ENCODE data around the gene UNC93A.
"Not testable (repeated sequence)": the region's sequence is repeated elsewhere in the genome, so short reads cannot be mapped to it uniquely, and the experiment has no call there.

Gene UNC93A

GRCh38 chr6:167247814-167248595 is 43.1 kb upstream of the UNC93A start:
- no peak for DNase-seq (ENCODE audit: low read depth)
- TF ChIP-seq CTCF (IDR thresholded peaks at IDR 0.05; ENCODE audit: low read depth, low read length) (no peak), MAX (IDR thresholded peaks at IDR 0.05; ENCODE audit: low read depth, low read length) (no peak), POLR2A (IDR thresholded peaks at IDR 0.05; ENCODE audit: extremely low read depth, insufficient read length) (no peak), MYC (IDR thresholded peaks at IDR 0.05; ENCODE audit: low read depth, low read length) (no peak)
- no peak overlapping the region for H3K4me3 ChIP-seq (ENCODE audit: low read depth, low read length)

- not testable (repeated sequence) for DNase-seq (ENCODE audit: low read depth); H3K4me3 ChIP-seq (ENCODE audit: low read depth, low read length)
Measured at GRCh38 chr6:167248878-167249455, 42.1 kb upstream of the UNC93A start.

GRCh38 chr6:167252271-167252670 is 38.8 kb upstream of the UNC93A start:
- no peak overlapping the region for H3K4me3 ChIP-seq (ENCODE audit: low read depth, low read length)
- no peak for TF ChIP-seq POLR2A (IDR thresholded peaks at IDR 0.05; ENCODE audit: extremely low read depth, insufficient read length)
- TF ChIP-seq MYC (IDR thresholded peaks at IDR 0.05; ENCODE audit: low read depth, low read length) = no peak
- TF ChIP-seq CTCF (IDR thresholded peaks at IDR 0.05; ENCODE audit: low read depth, low read length) = no peak
- no peak for TF ChIP-seq MAX (IDR thresholded peaks at IDR 0.05; ENCODE audit: low read depth, low read length)
- no peak for DNase-seq (ENCODE audit: low read depth)

GRCh38 chr6:167255918-167256553 is 35.1 kb upstream of the UNC93A start:
- no peak for TF ChIP-seq MYC (IDR thresholded peaks at IDR 0.05; ENCODE audit: low read depth, low read length)
- TF ChIP-seq CTCF (IDR thresholded peaks at IDR 0.05; ENCODE audit: low read depth, low read length) = peak; percentile 29
- no peak for TF ChIP-seq POLR2A (IDR thresholded peaks at IDR 0.05; ENCODE audit: extremely low read depth, insufficient read length)
- TF ChIP-seq MAX (IDR thresholded peaks at IDR 0.05; ENCODE audit: low read depth, low read length) = no peak
- no peak overlapping the region for H3K4me3 ChIP-seq (ENCODE audit: low read depth, low read length)
- peak; percentile 16 for DNase-seq (ENCODE audit: low read depth)

- no peak overlapping the region for H3K4me3 ChIP-seq (ENCODE audit: low read depth, low read length)
- TF ChIP-seq CTCF (IDR thresholded peaks at IDR 0.05; ENCODE audit: low read depth, low read length) (no peak), MYC (IDR thresholded peaks at IDR 0.05; ENCODE audit: low read depth, low read length) (no peak), MAX (IDR thresholded peaks at IDR 0.05; ENCODE audit: low read depth, low read length) (no peak), POLR2A (IDR thresholded peaks at IDR 0.05; ENCODE audit: extremely low read depth, insufficient read length) (no peak)
- DNase-seq (ENCODE audit: low read depth) = no peak
Measured at GRCh38 chr6:167258646-167259045, 32.5 kb upstream of the UNC93A start.

GRCh38 chr6:167266057-167266829 is 24.9 kb upstream of the UNC93A start:
- not testable (repeated sequence) for DNase-seq (ENCODE audit: low read depth); H3K4me3 ChIP-seq (ENCODE audit: low read depth, low read length)

Data from NB4 (cell line).